ENCODE data around the gene BCAR3. TPM values are rescaled to one million over a fixed set of nuclear protein-coding genes. Genes with fewer than 3 reads are reported as not detected.
A peak's percentile ranks its signal among the peaks of the same experiment; 100 is the strongest.

The BCAR3 gene
- total RNA-seq, 4 donors from 2014 or later, result 20.2 to 47.2 (median 32.3) TPM

DNA sequence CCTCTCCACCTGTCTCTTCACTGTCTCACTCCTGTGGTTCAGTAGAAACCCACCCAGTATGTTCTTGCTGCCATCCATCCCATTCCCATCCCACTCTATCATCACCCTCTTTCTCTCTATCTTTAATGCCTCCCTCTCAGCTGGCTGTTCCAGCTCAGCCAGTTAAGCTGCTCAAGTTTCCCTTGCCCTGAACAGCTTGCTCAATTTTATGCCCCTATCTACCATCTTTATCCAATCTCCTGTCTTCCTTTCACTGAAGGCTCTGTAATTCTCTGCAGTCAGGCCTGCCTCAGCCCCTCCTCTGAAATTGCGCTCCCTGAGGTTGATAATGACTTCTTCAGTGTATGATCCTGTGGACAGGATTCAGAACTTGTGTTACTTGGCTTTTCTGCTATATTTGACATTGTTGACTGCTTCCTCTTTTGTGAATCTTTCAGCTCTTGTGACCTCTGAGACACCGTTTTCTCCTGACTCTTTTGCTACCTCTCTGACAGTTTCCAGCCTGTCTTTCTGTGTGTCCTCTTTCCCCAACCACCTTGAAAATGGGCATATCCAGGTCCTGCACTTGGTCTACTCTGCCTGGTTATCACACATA is 13.9 kb upstream of the BCAR3 start:
- Histone ChIP-seq H3K27me3 (no peaks in the 10 kb centered on the region), H3K4me3 (no peak overlapping the region), H3K9me3 (no peaks in the 10 kb centered on the region), H3K36me3 (no peaks in the 10 kb centered on the region), H3K4me1 (peaks cover 0 to 29% (median 21%) of the 10 kb centered on the region in 4 donors), H3K27ac (replicated peaks in 1 of 4) (no peak overlapping the region)
- intact Hi-C loops (cut with DNase I), result no loop called here
- no peak for DNase-seq (ENCODE audit: extremely low spot score)
- 86% methylated on average over 2 of the region's 2 CpGs for WGBS
- TF ChIP-seq EP300 (IDR thresholded peaks at IDR 0.05), result no peak
- no peak for TF ChIP-seq POLR2A (IDR thresholded peaks at IDR 0.05; ENCODE audit: low read depth)
- TF ChIP-seq, protein P1, sequence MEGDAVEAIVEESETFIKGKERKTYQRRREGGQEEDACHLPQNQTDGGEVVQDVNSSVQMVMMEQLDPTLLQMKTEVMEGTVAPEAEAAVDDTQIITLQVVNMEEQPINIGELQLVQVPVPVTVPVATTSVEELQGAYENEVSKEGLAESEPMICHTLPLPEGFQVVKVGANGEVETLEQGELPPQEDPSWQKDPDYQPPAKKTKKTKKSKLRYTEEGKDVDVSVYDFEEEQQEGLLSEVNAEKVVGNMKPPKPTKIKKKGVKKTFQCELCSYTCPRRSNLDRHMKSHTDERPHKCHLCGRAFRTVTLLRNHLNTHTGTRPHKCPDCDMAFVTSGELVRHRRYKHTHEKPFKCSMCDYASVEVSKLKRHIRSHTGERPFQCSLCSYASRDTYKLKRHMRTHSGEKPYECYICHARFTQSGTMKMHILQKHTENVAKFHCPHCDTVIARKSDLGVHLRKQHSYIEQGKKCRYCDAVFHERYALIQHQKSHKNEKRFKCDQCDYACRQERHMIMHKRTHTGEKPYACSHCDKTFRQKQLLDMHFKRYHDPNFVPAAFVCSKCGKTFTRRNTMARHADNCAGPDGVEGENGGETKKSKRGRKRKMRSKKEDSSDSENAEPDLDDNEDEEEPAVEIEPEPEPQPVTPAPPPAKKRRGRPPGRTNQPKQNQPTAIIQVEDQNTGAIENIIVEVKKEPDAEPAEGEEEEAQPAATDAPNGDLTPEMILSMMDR (IDR thresholded peaks at IDR 0.05), result no peak
- TF ChIP-seq POLR2AphosphoS5 (IDR thresholded peaks at IDR 0.05), result no peak

DNA sequence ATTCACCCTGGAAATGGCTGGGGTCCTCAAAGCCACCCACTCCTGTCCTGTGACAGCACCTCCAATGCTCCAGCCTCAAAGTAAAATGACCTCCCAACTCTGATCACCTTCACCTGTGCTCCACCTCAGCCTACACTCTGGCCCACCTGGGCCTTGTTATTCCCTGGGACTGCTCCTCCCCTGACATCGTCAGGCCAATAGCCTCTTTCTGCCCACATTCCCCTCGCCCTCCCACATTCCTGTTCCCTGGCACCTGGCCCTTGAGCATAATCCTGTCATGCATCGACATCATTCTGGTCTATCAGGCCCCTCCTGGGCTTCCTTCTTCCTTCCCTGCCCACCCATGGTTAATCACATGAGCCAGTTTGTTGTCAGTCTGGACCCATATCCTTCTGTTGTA is 13.2 kb upstream of the BCAR3 start:
- Histone ChIP-seq H3K27me3 (no peaks in the 10 kb centered on the region), H3K4me3 (no peak overlapping the region), H3K4me1 (peaks cover 0 to 29% (median 21%) of the 10 kb centered on the region in 4 donors), H3K36me3 (no peaks in the 10 kb centered on the region), H3K27ac (replicated peaks in 1 of 4) (no peak overlapping the region), H3K9me3 (no peaks in the 10 kb centered on the region)
- WGBS, result 87% methylated on average over 3 of the region's 3 CpGs
- TF ChIP-seq POLR2A (IDR thresholded peaks at IDR 0.05; ENCODE audit: low read depth), result no peak
- no peak for TF ChIP-seq EP300 (IDR thresholded peaks at IDR 0.05)
- no peak for TF ChIP-seq POLR2AphosphoS5 (IDR thresholded peaks at IDR 0.05)
- TF ChIP-seq, protein P1 (IDR thresholded peaks at IDR 0.05), result no peak
- no peak for DNase-seq (ENCODE audit: extremely low spot score)
- intact Hi-C loops (cut with DNase I), result no loop called here

DNA sequence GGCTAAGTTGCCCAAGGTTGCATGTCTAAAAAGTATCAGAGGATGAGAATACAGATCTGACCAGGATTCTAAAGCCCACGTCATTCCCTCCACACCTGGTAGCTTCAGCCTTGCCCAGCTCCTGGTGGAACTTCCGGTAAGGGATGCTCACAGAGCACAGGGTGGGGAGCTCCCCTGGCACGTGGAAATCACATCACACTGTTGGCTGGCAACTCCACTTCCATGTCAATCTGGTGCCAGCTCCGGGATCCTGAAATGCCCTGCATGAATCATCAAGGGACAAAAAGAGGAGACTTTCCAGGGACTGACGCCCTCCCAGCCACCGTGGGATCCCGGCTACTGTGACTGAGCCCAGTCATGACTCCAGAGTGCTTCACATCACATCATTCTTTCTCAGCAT is 12.4 kb upstream of the BCAR3 start:
- Histone ChIP-seq H3K4me3 (no peak overlapping the region), H3K4me1 (peaks cover 0 to 29% (median 21%) of the 10 kb centered on the region in 4 donors), H3K36me3 (no peaks in the 10 kb centered on the region), H3K27me3 (no peaks in the 10 kb centered on the region), H3K9me3 (no peaks in the 10 kb centered on the region), H3K27ac (replicated peaks in 1 of 4) (no peak overlapping the region)
- intact Hi-C loops (cut with DNase I), result no loop called here
- TF ChIP-seq EP300 (IDR thresholded peaks at IDR 0.05) (no peak), POLR2A (IDR thresholded peaks at IDR 0.05; ENCODE audit: low read depth) (no peak), POLR2AphosphoS5 (IDR thresholded peaks at IDR 0.05) (no peak)
- TF ChIP-seq, protein P1 (IDR thresholded peaks at IDR 0.05), result no peak
- DNase-seq (ENCODE audit: extremely low spot score), result no peak
- 87% methylated on average over 7 of the region's 7 CpGs for WGBS

DNA sequence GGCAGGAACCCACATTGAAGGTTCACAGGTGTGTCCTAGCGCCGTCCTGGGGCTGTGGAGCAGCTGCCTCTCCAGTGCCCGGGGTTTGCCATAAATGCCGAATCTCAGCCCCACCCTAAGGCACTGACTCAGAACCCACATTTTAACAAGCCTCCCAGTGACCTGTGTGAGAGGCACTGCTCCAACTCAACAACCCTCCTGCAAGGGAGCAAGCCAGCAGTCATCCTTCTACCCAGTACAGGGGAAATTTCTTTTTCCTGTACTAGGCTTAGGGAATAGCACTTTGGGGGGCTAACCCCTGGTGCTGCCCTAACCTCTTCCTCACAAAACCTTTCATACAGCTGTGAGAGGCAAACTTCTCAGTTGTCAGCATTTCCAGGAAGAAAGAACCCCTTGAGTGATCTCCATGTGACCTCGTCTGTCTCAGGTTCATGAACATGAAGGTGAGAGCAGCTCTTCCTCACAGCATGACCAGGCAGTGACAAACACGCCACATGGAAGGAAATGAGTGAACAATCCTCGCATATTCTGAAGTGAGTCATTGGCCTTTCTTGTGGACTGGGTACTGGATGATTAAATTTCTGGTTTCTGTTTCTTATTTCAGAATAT is 11.4 kb upstream of the BCAR3 start:
- 55% methylated on average over 7 of the region's 7 CpGs for WGBS
- TF ChIP-seq POLR2A (IDR thresholded peaks at IDR 0.05; ENCODE audit: low read depth) (no peak), EP300 (IDR thresholded peaks at IDR 0.05) (no peak), POLR2AphosphoS5 (IDR thresholded peaks at IDR 0.05) (no peak)
- TF ChIP-seq, protein P1 (IDR thresholded peaks at IDR 0.05), result no peak
- H3K27ac ChIP-seq (replicated peaks in 1 of 4), result peak overlapping the region in 2 of 4 donors; percentile 11 to 48

More for the DNA sequence above, 11.4 kb upstream of the BCAR3 start:
- intact Hi-C loops (cut with DNase I), result no loop called here
- peaks cover 0 to 29% (median 21%) of the 10 kb centered on the region in 4 donors for H3K4me1 ChIP-seq
- no peaks in the 10 kb centered on the region for H3K36me3 ChIP-seq
- H3K27me3 ChIP-seq, result no peaks in the 10 kb centered on the region
- H3K4me3 ChIP-seq, result no peak overlapping the region
- DNase-seq (ENCODE audit: extremely low spot score), result no peak
- H3K9me3 ChIP-seq, result no peaks in the 10 kb centered on the region

All from esophagus muscularis mucosa (tissue), 4 donors.